ENCODE data around the gene IGFL2. TPM values are rescaled to one million over a fixed set of nuclear protein-coding genes. Genes with fewer than 3 reads are reported as not detected.

IGFL2 gene
- total and polyA plus RNA-seq, 2 of the 4 experiments (the other 2 are of a cell fraction): not detected

DNA sequence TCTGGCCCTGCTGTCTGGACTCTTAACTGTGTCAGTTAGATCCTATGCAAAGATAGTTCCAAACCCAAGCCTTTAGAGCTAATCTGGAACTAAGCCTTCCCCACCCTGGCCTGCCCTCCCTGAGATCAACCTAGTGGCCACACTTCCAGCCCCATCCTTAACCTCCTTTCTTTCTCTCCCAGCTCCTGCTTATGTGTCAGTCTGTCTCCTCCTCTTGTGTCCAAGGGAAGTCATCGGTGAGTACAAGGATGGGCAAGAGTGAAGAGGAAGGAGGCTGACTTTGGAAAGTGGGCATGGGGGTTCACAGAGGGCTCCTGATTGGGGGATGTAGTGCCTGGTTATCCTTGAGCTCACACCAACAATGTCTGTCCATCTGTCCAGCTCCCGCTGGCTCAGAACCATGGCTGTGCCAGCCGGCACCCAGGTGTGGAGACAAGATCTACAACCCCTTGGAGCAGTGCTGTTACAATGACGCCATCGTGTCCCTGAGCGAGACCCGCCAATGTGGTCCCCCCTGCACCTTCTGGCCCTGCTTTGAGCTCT is 12.3 kb downstream of the IGFL2 start:
- intact Hi-C loops (cut with micrococcal nuclease): no loop called here
- Histone ChIP-seq H3K14ac (replicated peaks; ENCODE audit: low read depth, low read length) (no peak overlapping the region), H3K23ac (ENCODE audit: low read depth, low read length) (no peak overlapping the region), H4K20me1 (ENCODE audit: insufficient read depth, low read length) (no peaks in the 10 kb centered on the region), H3K27ac (ENCODE audit: insufficient read depth, low read length) (no peak overlapping the region), H3K4me2 (ENCODE audit: low read depth, low read length) (no peak overlapping the region), H2AFZ (replicated peaks; ENCODE audit: low read length, poor library complexity) (no peak overlapping the region), H2BK120ac (ENCODE audit: low read depth, low read length) (no peak overlapping the region), H3K18ac (ENCODE audit: low read depth, low read length) (no peak overlapping the region), H4K91ac (ENCODE audit: insufficient read depth, low read depth, low read length) (no peak overlapping the region), H3K27me3 (ENCODE audit: control insufficient read depth, insufficient read depth, low read length) (peaks cover 32% of the 10 kb centered on the region), H3K9ac (ENCODE audit: low read depth, low read length) (no peak overlapping the region), H2AK5ac (ENCODE audit: low read depth, low read length) (no peak overlapping the region), H3K36me3 (ENCODE audit: control insufficient read depth, insufficient read depth, low read length) (no peaks in the 10 kb centered on the region), H3K4me3 (ENCODE audit: insufficient read depth, low read depth, low read length) (no peak overlapping the region), H2BK15ac (ENCODE audit: low read depth, low read length) (no peak overlapping the region), H3K9me3 (ENCODE audit: control insufficient read depth, insufficient read depth, low read length) (peaks cover 2% of the 10 kb centered on the region; the same call in 1 of the 2 replicates), H3K9me1 (ENCODE audit: insufficient read depth, low read length) (no peaks in the 10 kb centered on the region), H3K4me1 (ENCODE audit: control insufficient read depth, insufficient read depth, low read length) (no peaks in the 10 kb centered on the region), H3K79me1 (ENCODE audit: low read depth in 1 of 2, low read length in 2 of 2) (no peaks in the 10 kb centered on the region), H2BK5ac (ENCODE audit: low read depth, low read length, poor library complexity, severe bottlenecking) (no peak overlapping the region), H2BK20ac (ENCODE audit: low read depth, low read length) (no peak overlapping the region), H2AK9ac (replicated peaks; ENCODE audit: low read depth, low read length, poor library complexity) (no peak overlapping the region), H3K56ac (ENCODE audit: extremely low read depth, insufficient read depth, low read length) (no peak overlapping the region), H4K5ac (ENCODE audit: low read depth, low read length) (no peak overlapping the region), H3K4ac (ENCODE audit: low read depth, low read length) (no peak overlapping the region), H4K8ac (ENCODE audit: low read depth in 2 of 2, low read length in 2 of 2) (no peak overlapping the region)
- TF ChIP-seq POLR2A (IDR thresholded peaks at IDR 0.05; ENCODE audit: low read depth, low read length) (no peak), RAD21 (IDR thresholded peaks at IDR 0.05; ENCODE audit: low read length) (no peak), MAFK (IDR thresholded peaks at IDR 0.05; ENCODE audit: low read depth, low read length) (no peak), FOS (IDR thresholded peaks at IDR 0.05; ENCODE audit: low read depth, low read length) (no peak), RCOR1 (IDR thresholded peaks at IDR 0.05; ENCODE audit: insufficient replicate concordance, low read length) (no peak), BHLHE40 (IDR thresholded peaks at IDR 0.05; ENCODE audit: low read depth, low read length) (no peak), MAZ (IDR thresholded peaks at IDR 0.05; ENCODE audit: borderline replicate concordance, low read depth, low read length) (no peak), ELK1 (IDR thresholded peaks at IDR 0.05; ENCODE audit: borderline replicate concordance, low read depth, low read length) (no peak), CEBPB (IDR thresholded peaks at IDR 0.05; ENCODE audit: low read depth, low read length) (no peak), RFX5 (IDR thresholded peaks at IDR 0.05; ENCODE audit: low read depth, low read length) (no peak), CHD1 (IDR thresholded peaks at IDR 0.05; ENCODE audit: low read depth, low read length) (no peak), NFE2L2 (IDR thresholded peaks at IDR 0.05; ENCODE audit: low read depth, low read length) (no peak)
- POLR2A ChIA-PET (ENCODE audit: unreplicated experiment): no interaction called here
- CTCF ChIA-PET: no interaction called here
- in situ Hi-C loops (cut with MboI; ENCODE audit: low sequenced_read_pairs): no loop called here
- WGBS, 2 experiments (ENCODE audit: extremely low coverage in 2 of 2, insufficient read length in 1 of 2): no CpG with 5 or more reads among the region's 7 CpGs
- DNase-seq (no peak), ATAC-seq (ENCODE audit: low read depth) (no peak)
- dilution Hi-C loops (cut with HindIII; ENCODE audit: low sequenced_read_pairs, unreplicated experiment): no loop called here
- no TSS peak for BruUV-seq (replicated peaks)

Data from IMR-90 (cell line).